ENCODE data around the gene STMP1.
"Not testable (repeated sequence)": the region's sequence is repeated elsewhere in the genome, so short reads cannot be mapped to it uniquely, and the experiment has no call there.

Gene STMP1

DNA sequence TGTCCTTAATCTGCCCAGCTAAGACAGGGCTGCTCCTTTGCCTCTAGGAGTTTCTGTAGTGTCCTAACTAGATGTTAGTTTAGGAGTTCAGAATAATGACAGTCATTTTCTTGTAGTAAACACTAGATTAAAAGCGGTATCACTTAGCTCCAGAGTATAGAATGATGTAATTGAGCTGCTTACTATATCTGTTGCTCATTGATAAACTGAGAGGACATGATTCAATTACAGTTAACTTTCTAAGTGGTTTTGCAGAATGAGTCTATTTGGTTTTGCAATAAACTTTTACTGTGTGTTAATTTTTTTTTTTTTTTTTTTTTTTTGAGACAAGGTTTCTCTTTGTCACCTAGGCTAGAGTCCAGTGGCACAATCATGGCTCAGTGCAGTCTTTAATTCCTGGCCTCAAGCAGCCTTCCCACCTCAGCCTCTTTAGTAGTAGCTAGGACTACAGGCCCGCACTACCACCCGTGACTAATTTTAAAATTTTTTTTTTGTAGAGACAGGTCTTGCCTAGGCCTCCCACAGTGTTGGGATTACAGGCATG is 1.8 kb downstream of the STMP1 start:
- no peak overlapping the region for H3K27ac ChIP-seq (ENCODE audit: insufficient read depth, low read depth, low read length, poor library complexity, severe bottlenecking)
- WGBS, 2 experiments = 91 to 95% methylated on average over 3 of the region's 3 CpGs

GRCh38 chr7:135665042-135665441 is 2.7 kb downstream of the STMP1 start:
- Histone ChIP-seq H3K27me3 (ENCODE audit: control insufficient read depth, insufficient read depth, low read length, poor library complexity, severe bottlenecking) (no peaks in the 10 kb centered on the region), H3K36me3 (ENCODE audit: control insufficient read depth, insufficient read depth, low read length) (peaks cover 5% of the 10 kb centered on the region), H3K4me1 (ENCODE audit: control insufficient read depth, insufficient read depth, low read length) (peaks cover 10% of the 10 kb centered on the region), H3K4me3 (ENCODE audit: insufficient read depth, low read depth, low read length) (no peak overlapping the region), H3K9me3 (ENCODE audit: control insufficient read depth, low read length) (no peaks in the 10 kb centered on the region), H3K27ac (ENCODE audit: insufficient read depth, low read depth, low read length, poor library complexity, severe bottlenecking) (no peak overlapping the region)
- WGBS, 2 experiments = 87 to 90% methylated on average over 3 of the region's 3 CpGs

More for the DNA sequence above, 1.8 kb downstream of the STMP1 start:
- Histone ChIP-seq H3K4me1 (ENCODE audit: control insufficient read depth, insufficient read depth, low read length) (peaks cover 10% of the 10 kb centered on the region), H3K36me3 (ENCODE audit: control insufficient read depth, insufficient read depth, low read length) (peaks cover 5% of the 10 kb centered on the region), H3K9me3 (ENCODE audit: control insufficient read depth, low read length) (no peaks in the 10 kb centered on the region), H3K4me3 (ENCODE audit: insufficient read depth, low read depth, low read length) (no peak overlapping the region), H3K27me3 (ENCODE audit: control insufficient read depth, insufficient read depth, low read length, poor library complexity, severe bottlenecking) (no peaks in the 10 kb centered on the region)

DNA sequence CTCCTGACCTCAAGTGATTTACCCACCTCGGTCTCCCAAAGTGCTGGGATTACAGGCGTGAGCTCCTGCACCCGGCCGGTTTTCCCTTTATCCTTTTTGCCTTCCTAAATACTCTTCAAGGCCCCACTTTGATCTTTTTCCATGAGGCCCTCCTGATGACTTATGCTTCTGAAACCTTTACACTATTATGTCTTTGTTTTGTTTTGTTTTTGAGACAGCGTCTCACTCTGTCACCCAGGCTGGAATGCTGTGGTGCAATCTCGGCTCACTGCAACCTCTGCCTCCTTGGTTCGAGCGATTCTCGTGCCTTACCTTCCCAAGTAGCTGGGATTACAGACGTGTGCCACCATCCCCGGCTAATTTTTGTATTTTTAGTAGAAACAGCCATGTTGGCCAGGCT is 3.8 kb downstream of the STMP1 start:
- WGBS, 2 experiments = 94 to 95% methylated on average over 11 of the region's 11 CpGs
- no peak overlapping the region for H3K27ac ChIP-seq (ENCODE audit: insufficient read depth, low read depth, low read length, poor library complexity, severe bottlenecking)
- H3K4me3 ChIP-seq (ENCODE audit: insufficient read depth, low read depth, low read length) = no peak overlapping the region
- H3K27me3 ChIP-seq (ENCODE audit: control insufficient read depth, insufficient read depth, low read length, poor library complexity, severe bottlenecking) = no peaks in the 10 kb centered on the region
- H3K36me3 ChIP-seq (ENCODE audit: control insufficient read depth, insufficient read depth, low read length) = peaks cover 5% of the 10 kb centered on the region
- no peaks in the 10 kb centered on the region for H3K9me3 ChIP-seq (ENCODE audit: control insufficient read depth, low read length)
- H3K4me1 ChIP-seq (ENCODE audit: control insufficient read depth, insufficient read depth, low read length) = peaks cover 10% of the 10 kb centered on the region

- Histone ChIP-seq H3K27ac (ENCODE audit: insufficient read depth, low read depth, low read length, poor library complexity, severe bottlenecking) (no peak overlapping the region), H3K4me3 (ENCODE audit: insufficient read depth, low read depth, low read length) (no peak overlapping the region), H3K27me3 (ENCODE audit: control insufficient read depth, insufficient read depth, low read length, poor library complexity, severe bottlenecking) (no peaks in the 10 kb centered on the region), H3K4me1 (ENCODE audit: control insufficient read depth, insufficient read depth, low read length) (peaks cover 8% of the 10 kb centered on the region), H3K36me3 (ENCODE audit: control insufficient read depth, insufficient read depth, low read length) (peaks cover 5% of the 10 kb centered on the region), H3K9me3 (ENCODE audit: control insufficient read depth, low read length) (no peaks in the 10 kb centered on the region)
- 97 to 99% methylated on average over 6 of the region's 6 CpGs for WGBS, 2 experiments
Measured at GRCh38 chr7:135666846-135667245, 4.5 kb downstream of the STMP1 start.

DNA sequence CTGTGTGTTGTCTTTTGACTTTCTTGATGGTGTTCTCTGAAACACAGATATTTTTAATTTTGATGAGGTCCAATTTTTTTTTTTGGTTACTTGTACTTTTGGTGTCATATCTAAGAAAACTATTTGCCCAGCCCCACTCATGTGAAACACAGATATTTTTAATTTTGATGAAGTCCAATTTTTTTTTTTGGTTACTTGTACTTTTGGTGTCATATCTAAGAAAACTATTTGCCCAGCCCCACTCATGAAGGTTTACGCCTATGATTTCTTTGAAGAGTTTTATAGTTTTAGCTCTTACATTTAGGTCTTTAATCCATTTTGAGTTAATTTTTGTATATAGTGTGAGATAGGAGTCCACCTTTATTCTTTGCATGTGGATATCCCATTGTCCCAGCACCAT is 5.3 kb downstream of the STMP1 start:
- not testable (repeated sequence) for H3K4me1 ChIP-seq (ENCODE audit: control insufficient read depth, insufficient read depth, low read length); H3K9me3 ChIP-seq (ENCODE audit: control insufficient read depth, low read length)
- 100% methylated on average over 1 of the region's 1 CpG for WGBS, 2 experiments

DNA sequence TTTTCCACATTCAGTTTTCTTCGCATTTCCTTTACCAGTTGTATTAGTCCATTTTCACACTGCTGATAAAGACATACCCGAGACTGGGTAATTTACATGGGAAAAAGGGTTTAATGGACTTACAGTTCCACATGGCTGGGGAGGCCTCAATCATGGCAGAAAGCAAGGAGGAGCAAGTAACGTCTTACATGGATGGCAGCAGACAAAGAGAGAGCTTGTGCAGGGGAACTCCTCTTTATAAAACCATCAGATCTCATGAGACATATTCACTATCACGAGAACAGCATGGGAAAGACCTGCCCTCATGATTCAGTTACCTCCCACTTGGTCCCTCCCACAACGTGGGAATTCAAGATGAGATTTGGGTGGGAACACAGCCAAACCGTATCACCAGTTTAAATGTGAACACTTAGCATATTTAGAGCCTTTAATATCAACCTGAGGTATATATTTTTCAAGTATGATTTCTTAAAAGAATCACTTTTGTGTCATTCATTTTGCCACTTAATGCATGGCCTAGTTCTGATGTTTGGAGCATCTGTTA is 6.6 kb downstream of the STMP1 start:
- not testable (repeated sequence) for H3K27me3 ChIP-seq (ENCODE audit: control insufficient read depth, insufficient read depth, low read length, poor library complexity, severe bottlenecking); H3K9me3 ChIP-seq (ENCODE audit: control insufficient read depth, low read length); H3K4me1 ChIP-seq (ENCODE audit: control insufficient read depth, insufficient read depth, low read length); H3K4me3 ChIP-seq (ENCODE audit: insufficient read depth, low read depth, low read length); H3K36me3 ChIP-seq (ENCODE audit: control insufficient read depth, insufficient read depth, low read length); H3K27ac ChIP-seq (ENCODE audit: insufficient read depth, low read depth, low read length, poor library complexity, severe bottlenecking)
- WGBS, 2 experiments = 77 to 81% methylated on average over 6 of the region's 6 CpGs

More for the DNA sequence above, 5.3 kb downstream of the STMP1 start:
- H3K4me3 ChIP-seq (ENCODE audit: insufficient read depth, low read depth, low read length); H3K36me3 ChIP-seq (ENCODE audit: control insufficient read depth, insufficient read depth, low read length); H3K27ac ChIP-seq (ENCODE audit: insufficient read depth, low read depth, low read length, poor library complexity, severe bottlenecking); H3K27me3 ChIP-seq (ENCODE audit: control insufficient read depth, insufficient read depth, low read length, poor library complexity, severe bottlenecking): not testable (repeated sequence)

DNA sequence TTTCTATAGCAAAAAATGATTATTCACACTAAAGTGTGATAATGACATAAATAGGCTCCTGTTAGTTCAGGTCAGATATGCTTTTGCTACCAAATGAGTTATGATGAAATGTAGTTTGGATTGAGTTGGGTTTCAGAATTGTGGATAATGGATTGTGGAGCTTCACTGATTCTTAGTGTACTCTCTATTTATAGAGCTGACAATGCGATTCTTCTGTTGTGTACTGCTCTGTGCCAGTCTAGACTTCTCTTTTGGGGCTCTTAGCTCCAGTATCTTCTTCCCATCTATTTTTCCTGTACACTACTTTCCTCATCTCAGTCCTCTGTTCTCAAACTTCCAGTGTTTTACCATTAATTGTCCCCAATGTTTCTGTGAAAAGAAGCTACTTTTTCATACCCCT is 7.5 kb downstream of the STMP1 start:
- Histone ChIP-seq H3K27ac (ENCODE audit: insufficient read depth, low read depth, low read length, poor library complexity, severe bottlenecking) (no peak overlapping the region), H3K27me3 (ENCODE audit: control insufficient read depth, insufficient read depth, low read length, poor library complexity, severe bottlenecking) (no peaks in the 10 kb centered on the region), H3K4me3 (ENCODE audit: insufficient read depth, low read depth, low read length) (no peak overlapping the region), H3K9me3 (ENCODE audit: control insufficient read depth, low read length) (no peaks in the 10 kb centered on the region), H3K4me1 (ENCODE audit: control insufficient read depth, insufficient read depth, low read length) (no peaks in the 10 kb centered on the region), H3K36me3 (ENCODE audit: control insufficient read depth, insufficient read depth, low read length) (peaks cover 15% of the 10 kb centered on the region)
- WGBS, 2 experiments = 96 to 100% methylated on average over 1 of the region's 1 CpG

- Histone ChIP-seq H3K4me1 (ENCODE audit: control insufficient read depth, insufficient read depth, low read length) (no peaks in the 10 kb centered on the region), H3K36me3 (ENCODE audit: control insufficient read depth, insufficient read depth, low read length) (peaks cover 15% of the 10 kb centered on the region), H3K27ac (ENCODE audit: insufficient read depth, low read depth, low read length, poor library complexity, severe bottlenecking) (no peak overlapping the region), H3K27me3 (ENCODE audit: control insufficient read depth, insufficient read depth, low read length, poor library complexity, severe bottlenecking) (no peaks in the 10 kb centered on the region), H3K9me3 (ENCODE audit: control insufficient read depth, low read length) (no peaks in the 10 kb centered on the region), H3K4me3 (ENCODE audit: insufficient read depth, low read depth, low read length) (no peak overlapping the region)
- WGBS, 2 experiments = 85 to 100% methylated on average over 1 of the region's 1 CpG
Measured at GRCh38 chr7:135670179-135670578, 7.9 kb downstream of the STMP1 start.

GRCh38 chr7:135672560-135673359 is 10.4 kb downstream of the STMP1 start:
- no peaks in the 10 kb centered on the region for H3K27me3 ChIP-seq (ENCODE audit: control insufficient read depth, insufficient read depth, low read length, poor library complexity, severe bottlenecking)
- no peak overlapping the region for H3K27ac ChIP-seq (ENCODE audit: insufficient read depth, low read depth, low read length, poor library complexity, severe bottlenecking)
- H3K9me3 ChIP-seq (ENCODE audit: control insufficient read depth, low read length) = no peaks in the 10 kb centered on the region
- no peaks in the 10 kb centered on the region for H3K4me1 ChIP-seq (ENCODE audit: control insufficient read depth, insufficient read depth, low read length)
- no peak overlapping the region for H3K4me3 ChIP-seq (ENCODE audit: insufficient read depth, low read depth, low read length)
- WGBS, 2 experiments = 85 to 91% methylated on average over 2 to 3 of the region's 3 CpGs
- peaks cover 19% of the 10 kb centered on the region for H3K36me3 ChIP-seq (ENCODE audit: control insufficient read depth, insufficient read depth, low read length)

GRCh38 chr7:135673360-135673706 is 11.0 kb downstream of the STMP1 start:
- WGBS, 2 experiments = 89 to 95% methylated on average over 6 of the region's 6 CpGs
- no peaks in the 10 kb centered on the region for H3K9me3 ChIP-seq (ENCODE audit: control insufficient read depth, low read length)
- peaks cover 20% of the 10 kb centered on the region for H3K36me3 ChIP-seq (ENCODE audit: control insufficient read depth, insufficient read depth, low read length)
- no peak overlapping the region for H3K4me3 ChIP-seq (ENCODE audit: insufficient read depth, low read depth, low read length)
- no peaks in the 10 kb centered on the region for H3K27me3 ChIP-seq (ENCODE audit: control insufficient read depth, insufficient read depth, low read length, poor library complexity, severe bottlenecking)
- H3K27ac ChIP-seq (ENCODE audit: insufficient read depth, low read depth, low read length, poor library complexity, severe bottlenecking) = no peak overlapping the region
- no peaks in the 10 kb centered on the region for H3K4me1 ChIP-seq (ENCODE audit: control insufficient read depth, insufficient read depth, low read length)
